ENCODE data around the gene AHCTF1.

- TF ChIP-seq EZH2phosphoT487 (conservative IDR thresholded peaks at IDR 0.05; ENCODE audit: low read length) = no peak
- TF ChIP-seq, protein P1, sequence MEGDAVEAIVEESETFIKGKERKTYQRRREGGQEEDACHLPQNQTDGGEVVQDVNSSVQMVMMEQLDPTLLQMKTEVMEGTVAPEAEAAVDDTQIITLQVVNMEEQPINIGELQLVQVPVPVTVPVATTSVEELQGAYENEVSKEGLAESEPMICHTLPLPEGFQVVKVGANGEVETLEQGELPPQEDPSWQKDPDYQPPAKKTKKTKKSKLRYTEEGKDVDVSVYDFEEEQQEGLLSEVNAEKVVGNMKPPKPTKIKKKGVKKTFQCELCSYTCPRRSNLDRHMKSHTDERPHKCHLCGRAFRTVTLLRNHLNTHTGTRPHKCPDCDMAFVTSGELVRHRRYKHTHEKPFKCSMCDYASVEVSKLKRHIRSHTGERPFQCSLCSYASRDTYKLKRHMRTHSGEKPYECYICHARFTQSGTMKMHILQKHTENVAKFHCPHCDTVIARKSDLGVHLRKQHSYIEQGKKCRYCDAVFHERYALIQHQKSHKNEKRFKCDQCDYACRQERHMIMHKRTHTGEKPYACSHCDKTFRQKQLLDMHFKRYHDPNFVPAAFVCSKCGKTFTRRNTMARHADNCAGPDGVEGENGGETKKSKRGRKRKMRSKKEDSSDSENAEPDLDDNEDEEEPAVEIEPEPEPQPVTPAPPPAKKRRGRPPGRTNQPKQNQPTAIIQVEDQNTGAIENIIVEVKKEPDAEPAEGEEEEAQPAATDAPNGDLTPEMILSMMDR (IDR thresholded peaks at IDR 0.05; ENCODE audit: insufficient read depth, low read length, poor library complexity, severe bottlenecking) = no peak
These were observed 22.4 kb upstream of the AHCTF1 start for GRCh38 chr1:246954126-246954525.

Data from SU-DHL-6 (cell line).